IMR-90 (cell line): ENCODE results near the gene SNTA1. TPM values are rescaled to one million over a fixed set of nuclear protein-coding genes. Genes with fewer than 3 reads are reported as not detected.
A peak's percentile ranks its signal among the peaks of the same experiment; 100 is the strongest.

Experiments
- ATAC-seq: fragments of 200-7000 bp; cut with Tn5 transposase; 2 replicates; pipeline ENCODE4 v1.9.1; 2020; ENCODE audit warnings: low read depth, mild to moderate bottlenecking, moderate library complexity
- BruUV-seq: library from RNA; stranded (reverse); fragments of 400-500 nt; replicated peaks from 2 replicates; lab custom pipeline; 2021; lab: Mats Ljungman, UMichigan
- CTCF ChIA-PET: fragments of 300-600 bp; formaldehyde crosslinking; extraction: SDS; loops from one replicate; lab custom pipeline; 2021; ENCODE audit warnings: antibody characterized with exemption; lab: Yijun Ruan, JAX
- POLR2A ChIA-PET: fragments of 300-600 bp; sonication (Branson Sonifier 250); formaldehyde crosslinking; loops from one replicate; lab custom pipeline; 2022; ENCODE audit warnings: antibody characterized with exemption; ENCODE audit not compliant: unreplicated experiment; lab: Charles Lee
- DNase-seq: peaks from one replicate; pipeline ENCODE4 v3.0.0; 2013
- H2AFZ ChIP-seq: replicated peaks from 2 replicates; pipeline ENCODE3; 2013; ENCODE audit warnings: low read length, mild to moderate bottlenecking; ENCODE audit not compliant: poor library complexity
- H2AK5ac ChIP-seq: 2 replicates; pipeline ENCODE4 v1.6.1; 2013; ENCODE audit warnings: low read depth, low read length, inconsistent platforms
- H2AK9ac ChIP-seq: replicated peaks from 2 replicates; pipeline ENCODE3; 2013; ENCODE audit warnings: mild to moderate bottlenecking, low read depth, low read length, moderate library complexity; ENCODE audit not compliant: poor library complexity
- H2BK120ac ChIP-seq: 2 replicates; pipeline ENCODE4 v1.6.1; 2013; ENCODE audit warnings: low read depth, low read length, inconsistent platforms
- H2BK15ac ChIP-seq: 3 replicates; pipeline ENCODE4 v1.6.1; 2013; ENCODE audit warnings: low read depth, low read length, inconsistent platforms
- H2BK20ac ChIP-seq: 2 replicates; pipeline ENCODE4 v1.6.1; 2013; ENCODE audit warnings: low read depth, mild to moderate bottlenecking, inconsistent platforms, low read length, moderate library complexity
- H2BK5ac ChIP-seq: 2 replicates; pipeline ENCODE4 v1.6.1; 2013; ENCODE audit warnings: mild to moderate bottlenecking, low read depth, low read length, inconsistent platforms; ENCODE audit not compliant: poor library complexity, severe bottlenecking
- H3K14ac ChIP-seq: replicated peaks from 2 replicates; pipeline ENCODE4 v1.6.1; 2013; ENCODE audit warnings: low read depth, low read length, inconsistent platforms
- H3K18ac ChIP-seq: 2 replicates; pipeline ENCODE4 v1.6.1; 2013; ENCODE audit warnings: low read depth, low read length, control low read depth
- H3K23ac ChIP-seq: 2 replicates; pipeline ENCODE4 v1.6.1; 2013; ENCODE audit warnings: low read depth, low read length, inconsistent platforms
- H3K27ac ChIP-seq: 2 replicates; pipeline ENCODE4 v1.5.1; 2013; ENCODE audit warnings: mild to moderate bottlenecking, control low read depth, low read length; ENCODE audit not compliant: insufficient read depth
- H3K27me3 ChIP-seq: 2 replicates; pipeline ENCODE4 v1.6.1; 2013; ENCODE audit warnings: low read length; ENCODE audit not compliant: control insufficient read depth, insufficient read depth
- H3K36me3 ChIP-seq: 2 replicates; pipeline ENCODE4 v1.6.1; 2013; ENCODE audit warnings: low read length, mixed read lengths; ENCODE audit not compliant: control insufficient read depth, insufficient read depth
- H3K4ac ChIP-seq: 2 replicates; pipeline ENCODE4 v1.6.1; 2013; ENCODE audit warnings: low read depth, low read length, inconsistent platforms
- H3K4me1 ChIP-seq: 2 replicates; pipeline ENCODE4 v1.6.1; 2013; ENCODE audit warnings: low read length, mixed read lengths; ENCODE audit not compliant: control insufficient read depth, insufficient read depth
- H3K4me2 ChIP-seq: 2 replicates; pipeline ENCODE4 v1.6.1; 2013; ENCODE audit warnings: low read depth, mild to moderate bottlenecking, control low read depth, low read length, moderate library complexity
- H3K4me3 ChIP-seq: 2 replicates; pipeline ENCODE4 v1.5.1; 2013; ENCODE audit warnings: low read depth, mild to moderate bottlenecking, control low read depth, low read length, moderate library complexity; ENCODE audit not compliant: insufficient read depth
- H3K56ac ChIP-seq: 2 replicates; pipeline ENCODE4 v1.6.1; 2013; ENCODE audit warnings: low read length, inconsistent platforms; ENCODE audit not compliant: insufficient read depth; ENCODE audit errors: extremely low read depth
- H3K79me1 ChIP-seq, 2 experiments: 2 replicates each; pipeline ENCODE4 v1.6.1; 2013; ENCODE audit warnings: low read length in 2 of 2, inconsistent platforms in 1 of 2, low read depth in 1 of 2
- H3K9ac ChIP-seq: 2 replicates; pipeline ENCODE4 v1.6.1; 2013; ENCODE audit warnings: low read depth, low read length, control low read depth
- H3K9me1 ChIP-seq: 2 replicates; pipeline ENCODE4 v1.6.1; 2013; ENCODE audit warnings: low read length, inconsistent platforms; ENCODE audit not compliant: insufficient read depth
- H3K9me3 ChIP-seq: 2 replicates; pipeline ENCODE4 v1.6.1; 2013; ENCODE audit warnings: low read length; ENCODE audit not compliant: control insufficient read depth, insufficient read depth
- H4K20me1 ChIP-seq: 2 replicates; pipeline ENCODE4 v1.6.1; 2013; ENCODE audit warnings: low read length, inconsistent platforms; ENCODE audit not compliant: insufficient read depth
- H4K5ac ChIP-seq: 2 replicates; pipeline ENCODE4 v1.6.1; 2013; ENCODE audit warnings: mild to moderate bottlenecking, low read depth, low read length, control low read depth
- H4K8ac ChIP-seq, 2 experiments: 2 replicates each; pipeline ENCODE4 v1.6.1; 2013; ENCODE audit warnings: low read depth in 2 of 2, low read length in 2 of 2, control low read depth in 1 of 2, inconsistent platforms in 1 of 2
- H4K91ac ChIP-seq: 2 replicates; pipeline ENCODE4 v1.6.1; 2013; ENCODE audit warnings: low read depth, low read length, inconsistent platforms; ENCODE audit not compliant: insufficient read depth
- BHLHE40 ChIP-seq: fragments of 150-350 bp; IDR thresholded peaks from 2 replicates; pipeline ENCODE4 v1.6.1; 2016; ENCODE audit warnings: mild to moderate bottlenecking, low read depth, low read length
- MAZ ChIP-seq: IDR thresholded peaks from 2 replicates; pipeline ENCODE4 v1.6.1; 2012; ENCODE audit warnings: low read depth, mild to moderate bottlenecking, low read length, improper control_type of control experiment, moderate library complexity, borderline replicate concordance
- MXI1 ChIP-seq: IDR thresholded peaks from 2 replicates; pipeline ENCODE4 v1.6.1; 2012; ENCODE audit warnings: low read depth, mild to moderate bottlenecking, low read length, moderate library complexity, borderline replicate concordance
- POLR2A ChIP-seq: IDR thresholded peaks from 2 replicates; pipeline ENCODE4 v1.6.1; 2012; ENCODE audit warnings: mild to moderate bottlenecking, low read depth, low read length
- SMC3 ChIP-seq: fragments of 150-350 bp; IDR thresholded peaks from 2 replicates; pipeline ENCODE4 v1.6.1; 2016; ENCODE audit warnings: low read depth, mild to moderate bottlenecking, antibody characterized with exemption, low read length, moderate library complexity
- WGBS, 2 experiments: methylation state at CpG; one replicate each; pipeline versions ENCODE4 v1.1.5 to v1.1.7; 2013; ENCODE audit warnings: missing lambda C conversion rate in 2 of 2; ENCODE audit not compliant: insufficient read length in 1 of 2; ENCODE audit errors: extremely low coverage in 2 of 2; 5-methylcytosine and 5-hydroxymethylcytosine counted together
- dilution Hi-C: fragments of 300-500 bp; cut with HindIII; formaldehyde crosslinking; loops from one replicate; pipeline ENCODE4 v1.14.3; 2018; ENCODE audit warnings: low sequenced_read_pairs; ENCODE audit not compliant: unreplicated experiment
- in situ Hi-C: fragments of 300-500 bp; cut with MboI; formaldehyde crosslinking; loops from 3 replicates; pipeline ENCODE4 v1.14.3; 2019; ENCODE audit warnings: low sequenced_read_pairs, inconsistent platforms, mixed read lengths
- intact Hi-C: fragments of 100-400 bp; cut with micrococcal nuclease; formaldehyde crosslinking; loops from 2 replicates; pipeline ENCODE4 v1.10.0; 2022
- polyA plus RNA-seq, 3 experiments: library from polyadenylated mRNA; depleted of rRNA; stranded (reverse); fragments of >200 nt; gene quantifications; 2 replicates each; pipeline ENCODE4 v1.2.3, GENCODE V29; 2012; ENCODE audit warnings: low replicate concordance in 1 of 3
- total RNA-seq: library from RNA; depleted of rRNA; stranded (reverse); fragments of >200 nt; gene quantifications from 2 replicates; pipeline ENCODE4 v1.2.3, GENCODE V29; 2012

The SNTA1 gene
- total and polyA plus RNA-seq, 2 of the 4 experiments (the other 2 are of a cell fraction), result 10.6 to 15.4 TPM

DNA sequence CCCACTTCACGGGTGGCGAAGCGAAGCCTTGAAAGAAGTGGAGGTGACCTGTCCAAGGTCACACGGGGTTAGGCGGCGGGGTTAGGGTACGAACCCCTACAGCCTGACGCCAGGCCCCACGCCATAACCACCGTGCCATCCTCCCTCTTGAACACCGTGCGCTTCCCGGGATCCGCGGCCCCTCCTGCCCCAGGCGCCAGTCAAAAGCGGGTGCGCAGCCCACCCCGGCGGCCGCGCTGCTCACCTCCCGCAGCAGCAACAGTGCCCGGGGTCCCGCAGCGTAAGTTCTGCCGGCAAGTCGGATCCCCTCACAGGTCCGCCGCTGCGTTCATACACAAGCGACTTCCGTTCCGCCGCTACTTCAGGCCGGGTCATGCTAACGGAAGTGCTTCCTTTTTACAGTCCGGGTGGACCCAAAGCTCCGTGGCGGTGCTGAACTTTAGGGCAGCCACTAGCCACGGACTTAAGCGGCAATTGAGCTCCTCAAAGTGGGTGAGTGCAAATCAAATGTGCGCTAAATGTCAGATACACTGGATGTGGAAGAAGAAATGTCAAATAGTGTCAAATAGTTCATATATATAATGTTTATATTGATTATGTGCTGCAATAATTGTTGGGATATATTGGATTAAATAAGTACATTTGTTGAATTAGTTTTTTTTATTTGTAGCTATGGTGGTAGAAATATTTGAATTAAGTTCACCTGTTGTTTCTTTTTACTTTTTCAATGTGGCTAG is 42.2 kb downstream of the SNTA1 start, which contains the start of gene CDK5RAP1:
Gene CDK5RAP1, minus strand, starts transcription at position 336 of the 737 bp plus-strand sequence. CDS start 4,455 bp downstream, outside the sequence.
- H4K5ac ChIP-seq, result peak within 1 kb of the TSS; percentile 63
- TF ChIP-seq MAZ (peak; percentile 63; the same call in 1 of the 2 replicates), MXI1 (peak; percentile 80), BHLHE40 (no peak), SMC3 (peak; percentile 17; the same call in 1 of the 2 replicates), POLR2A (peak; percentile 44; the same call in 1 of the 2 replicates)
- H3K36me3 ChIP-seq, result no peaks in the 10 kb centered on the region
- H2AK9ac ChIP-seq, result peak within 1 kb of the TSS; percentile 94
- H3K4me3 ChIP-seq, result peak within 1 kb of the TSS; percentile 91
- peak within 1 kb of the TSS; percentile 69; the same call in 1 of the 2 replicates for H3K27ac ChIP-seq
- peaks cover 14 to 59% of the 10 kb centered on the region in 2 experiments for H3K79me1 ChIP-seq
- no peak within 1 kb of the TSS for H2BK20ac ChIP-seq
- dilution Hi-C loops (no loop called here), in situ Hi-C loops (no loop called here), intact Hi-C loops (no loop called here)
- peak within 1 kb of the TSS; percentile 33 to 89 for H4K8ac ChIP-seq
- peak within 1 kb of the TSS; percentile 85 for H3K23ac ChIP-seq
- no peaks in the 10 kb centered on the region for H3K9me3 ChIP-seq
- no TSS peak for BruUV-seq
- no peaks in the 10 kb centered on the region; the same call in 1 of the 2 replicates for H4K20me1 ChIP-seq
- peak within 1 kb of the TSS; percentile 42 for H3K56ac ChIP-seq
- 0 out of 2 replicates have a peak within 1 kb of the TSS, but pooled peaks have one; percentile 37 for H2BK120ac ChIP-seq
- peak; percentile 93 for DNase-seq
- H3K18ac ChIP-seq, result peak within 1 kb of the TSS; percentile 67; the same call in 1 of the 2 replicates
- ChIA-PET POLR2A (interaction anchor here (1.0 kb wide), 1 partner anchor 9 kb away, joined by 7 read pairs; no protein-coding TSS in a partner anchor), CTCF (no interaction called here)
- peak within 1 kb of the TSS; percentile 87 for H3K4ac ChIP-seq
- H3K4me1 ChIP-seq, result peaks cover 8% of the 10 kb centered on the region
- no peak within 1 kb of the TSS; the same call in 1 of the 2 replicates for H2AK5ac ChIP-seq
- H3K27me3 ChIP-seq, result no peaks in the 10 kb centered on the region
- peak within 1 kb of the TSS; percentile 93 for H2BK5ac ChIP-seq
- H2BK15ac ChIP-seq, result no peak within 1 kb of the TSS
- 0% methylated on average over 33 of the region's 43 CpGs; no CpG with 5 or more reads in 1 of the 2 experiments for WGBS, 2 experiments
- H2AFZ ChIP-seq, result peak within 1 kb of the TSS; percentile 99
- H4K91ac ChIP-seq, result peak within 1 kb of the TSS; percentile 68
- H3K14ac ChIP-seq, result peak within 1 kb of the TSS; percentile 94
- H3K9ac ChIP-seq, result peak within 1 kb of the TSS; percentile 77
- H3K4me2 ChIP-seq, result peak within 1 kb of the TSS; percentile 95
- peak; percentile 97 for ATAC-seq
- peaks cover 11% of the 10 kb centered on the region; the same call in 1 of the 2 replicates for H3K9me1 ChIP-seq
